ENCODE measurements around the gene SOX6.

DNA sequence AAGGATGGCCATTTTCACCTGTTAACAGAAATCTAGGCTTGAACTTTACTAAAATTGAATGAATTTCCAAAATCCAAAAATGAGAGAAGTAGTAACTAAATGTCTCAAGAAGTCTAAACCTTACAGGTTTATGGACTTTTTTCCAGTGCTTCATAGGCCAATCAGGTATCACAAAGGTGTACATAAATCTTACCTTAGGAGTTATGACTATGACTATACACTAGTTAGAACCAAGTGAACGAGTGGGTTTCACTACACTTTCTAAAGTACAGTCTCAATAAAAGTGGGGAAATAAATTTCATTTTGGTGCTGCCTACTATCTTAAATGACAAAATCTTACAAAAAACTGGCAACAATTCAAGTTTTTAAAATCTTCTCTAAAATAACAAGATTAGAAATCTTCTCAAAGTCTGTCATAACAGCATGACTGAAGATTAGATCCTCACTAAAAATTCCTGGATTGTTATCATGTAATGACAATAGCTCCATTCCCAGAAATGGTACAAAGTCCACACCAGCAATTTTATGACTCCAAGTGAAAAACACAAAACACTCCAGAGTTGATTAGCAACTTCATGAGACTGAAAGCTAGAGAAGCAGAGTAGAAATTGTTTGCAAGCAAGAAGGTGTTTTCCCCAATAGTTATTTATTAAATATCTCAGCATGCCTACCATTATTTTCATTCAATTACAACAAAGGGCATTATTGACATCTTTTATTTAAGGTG, 20.9 kb downstream of the SOX6 start:
- TF ChIP-seq, protein P1, sequence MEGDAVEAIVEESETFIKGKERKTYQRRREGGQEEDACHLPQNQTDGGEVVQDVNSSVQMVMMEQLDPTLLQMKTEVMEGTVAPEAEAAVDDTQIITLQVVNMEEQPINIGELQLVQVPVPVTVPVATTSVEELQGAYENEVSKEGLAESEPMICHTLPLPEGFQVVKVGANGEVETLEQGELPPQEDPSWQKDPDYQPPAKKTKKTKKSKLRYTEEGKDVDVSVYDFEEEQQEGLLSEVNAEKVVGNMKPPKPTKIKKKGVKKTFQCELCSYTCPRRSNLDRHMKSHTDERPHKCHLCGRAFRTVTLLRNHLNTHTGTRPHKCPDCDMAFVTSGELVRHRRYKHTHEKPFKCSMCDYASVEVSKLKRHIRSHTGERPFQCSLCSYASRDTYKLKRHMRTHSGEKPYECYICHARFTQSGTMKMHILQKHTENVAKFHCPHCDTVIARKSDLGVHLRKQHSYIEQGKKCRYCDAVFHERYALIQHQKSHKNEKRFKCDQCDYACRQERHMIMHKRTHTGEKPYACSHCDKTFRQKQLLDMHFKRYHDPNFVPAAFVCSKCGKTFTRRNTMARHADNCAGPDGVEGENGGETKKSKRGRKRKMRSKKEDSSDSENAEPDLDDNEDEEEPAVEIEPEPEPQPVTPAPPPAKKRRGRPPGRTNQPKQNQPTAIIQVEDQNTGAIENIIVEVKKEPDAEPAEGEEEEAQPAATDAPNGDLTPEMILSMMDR (IDR thresholded peaks at IDR 0.05), result no peak
- TF ChIP-seq POLR2A (IDR thresholded peaks at IDR 0.05), result no peak
